IPS DF 6.9 (cell line): ENCODE data around the gene MKRN2.

Experiments used
- DNase-seq: peaks from one replicate; pipeline ENCODE4 v3.0.0-alpha.2; 2013; ENCODE audit warnings: low read depth, low spot score
- H3K27ac ChIP-seq: one replicate; pipeline ENCODE4 v1.5.1; 2013; ENCODE audit warnings: low read length, control low read depth
- H3K27me3 ChIP-seq: 2 replicates; pipeline ENCODE4 v1.6.1; 2013; ENCODE audit warnings: mild to moderate bottlenecking, low read length; ENCODE audit not compliant: control insufficient read depth, insufficient read depth
- H3K36me3 ChIP-seq: 2 replicates; pipeline ENCODE4 v1.6.1; 2013; ENCODE audit warnings: low read length; ENCODE audit not compliant: control insufficient read depth, insufficient read depth
- H3K4me1 ChIP-seq: 2 replicates; pipeline ENCODE4 v1.6.1; 2013; ENCODE audit warnings: low read length; ENCODE audit not compliant: control insufficient read depth, insufficient read depth
- H3K4me3 ChIP-seq: 2 replicates; pipeline ENCODE4 v1.5.1; 2013; ENCODE audit warnings: mild to moderate bottlenecking, low read length
- H3K9me3 ChIP-seq: 2 replicates; pipeline ENCODE4 v1.6.1; 2013; ENCODE audit warnings: low read length, inconsistent platforms; ENCODE audit not compliant: control insufficient read depth, insufficient read depth
- WGBS: extraction: QIAGEN DNeasy Blood & Tissue Kit; methylation state at CpG from one replicate; pipeline ENCODE4 v1.1.7; 2013; ENCODE audit warnings: mixed read lengths, missing lambda C conversion rate; ENCODE audit not compliant: insufficient read length, insufficient coverage; 5-methylcytosine and 5-hydroxymethylcytosine counted together

The MKRN2 gene, protein sequence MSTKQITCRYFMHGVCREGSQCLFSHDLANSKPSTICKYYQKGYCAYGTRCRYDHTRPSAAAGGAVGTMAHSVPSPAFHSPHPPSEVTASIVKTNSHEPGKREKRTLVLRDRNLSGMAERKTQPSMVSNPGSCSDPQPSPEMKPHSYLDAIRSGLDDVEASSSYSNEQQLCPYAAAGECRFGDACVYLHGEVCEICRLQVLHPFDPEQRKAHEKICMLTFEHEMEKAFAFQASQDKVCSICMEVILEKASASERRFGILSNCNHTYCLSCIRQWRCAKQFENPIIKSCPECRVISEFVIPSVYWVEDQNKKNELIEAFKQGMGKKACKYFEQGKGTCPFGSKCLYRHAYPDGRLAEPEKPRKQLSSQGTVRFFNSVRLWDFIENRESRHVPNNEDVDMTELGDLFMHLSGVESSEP

DNA sequence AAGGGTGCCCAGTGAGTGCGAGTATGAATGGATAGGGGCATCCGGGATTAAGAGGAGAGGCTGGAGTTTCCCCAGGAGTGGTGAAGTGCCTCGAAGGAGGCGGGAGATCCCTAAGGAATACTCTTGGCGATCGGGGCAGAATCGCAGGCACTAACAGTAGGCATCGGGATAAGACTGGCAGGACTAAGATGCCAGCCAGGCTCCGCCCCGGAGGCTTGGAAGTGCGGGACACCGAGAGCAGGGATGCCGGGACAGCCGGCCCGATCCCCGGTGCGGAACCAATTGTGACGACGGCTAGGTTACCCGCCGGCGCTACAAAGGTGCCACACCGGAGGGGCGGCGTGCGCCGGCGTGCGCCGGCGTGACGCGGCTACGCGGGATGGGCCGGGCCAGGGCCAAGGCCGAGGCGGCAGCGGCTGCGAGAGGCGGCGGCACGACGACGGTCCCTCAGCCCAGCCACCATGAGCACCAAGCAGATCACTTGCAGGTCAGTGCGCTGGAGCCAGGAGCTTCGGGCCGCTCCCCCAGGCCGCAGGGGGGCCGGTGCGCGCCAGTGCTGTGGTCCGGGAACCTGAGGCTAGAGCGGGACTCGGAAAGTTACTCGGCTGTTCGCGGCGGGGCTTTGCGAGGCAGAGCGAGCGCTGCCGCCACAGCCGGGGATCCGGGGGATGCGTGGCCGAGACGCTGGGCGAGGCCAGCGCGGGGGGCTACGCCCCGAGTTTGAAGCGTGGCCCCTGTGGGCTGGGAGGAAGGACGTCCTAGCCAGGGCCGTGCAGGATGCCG is at the start of gene MKRN2:
Gene MKRN2, plus strand, starts transcription at position 398 of the 783 bp plus-strand sequence. Its CDS starts 64 bp downstream, at position 462.
- Histone ChIP-seq H3K27me3 (no peaks in the 10 kb centered on the region), H3K27ac (no peak within 1 kb of the TSS), H3K36me3 (no peaks in the 10 kb centered on the region), H3K4me1 (peaks cover 1% of the 10 kb centered on the region; the same call in 1 of the 2 replicates), H3K4me3 (peak within 1 kb of the TSS; percentile 69), H3K9me3 (no peaks in the 10 kb centered on the region)
- DNase-seq: peak; percentile 52
- WGBS: no CpG with 5 or more reads among the region's 77 CpGs

DNA sequence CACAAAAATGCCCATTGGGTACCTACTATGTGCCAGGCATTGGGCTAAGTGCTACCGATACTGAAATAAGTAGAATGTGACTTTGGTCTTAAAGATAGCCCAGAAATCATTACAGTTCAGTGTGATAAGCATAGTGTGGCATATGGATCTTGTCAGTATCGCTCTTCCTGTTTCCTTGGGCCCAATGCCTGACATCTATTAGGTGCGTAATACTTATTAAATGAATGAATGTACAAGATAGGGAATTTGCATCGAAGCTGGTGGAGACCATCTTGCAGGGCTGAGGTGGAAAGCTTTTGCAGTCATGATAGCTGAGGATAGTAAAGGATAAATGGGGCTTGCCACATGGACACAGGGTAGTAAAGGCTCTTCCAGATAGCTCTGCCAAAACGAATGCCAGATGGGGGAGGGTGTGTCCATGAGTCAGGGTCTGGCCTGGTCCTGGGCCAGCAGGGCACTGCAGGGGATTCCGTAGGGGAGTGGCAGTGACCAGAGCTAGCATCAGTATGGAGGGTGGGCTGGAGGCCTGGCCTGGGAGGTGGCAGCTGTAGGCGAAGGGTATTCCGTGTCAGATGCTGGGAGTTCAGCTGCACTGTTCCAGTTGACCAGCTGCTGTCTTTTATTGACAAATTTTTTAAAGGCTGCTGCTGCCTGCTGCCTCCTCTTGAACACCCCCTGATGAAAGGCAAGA is 49.2 kb upstream of the MKRN2 start:
- DNase-seq: no peak

DNA sequence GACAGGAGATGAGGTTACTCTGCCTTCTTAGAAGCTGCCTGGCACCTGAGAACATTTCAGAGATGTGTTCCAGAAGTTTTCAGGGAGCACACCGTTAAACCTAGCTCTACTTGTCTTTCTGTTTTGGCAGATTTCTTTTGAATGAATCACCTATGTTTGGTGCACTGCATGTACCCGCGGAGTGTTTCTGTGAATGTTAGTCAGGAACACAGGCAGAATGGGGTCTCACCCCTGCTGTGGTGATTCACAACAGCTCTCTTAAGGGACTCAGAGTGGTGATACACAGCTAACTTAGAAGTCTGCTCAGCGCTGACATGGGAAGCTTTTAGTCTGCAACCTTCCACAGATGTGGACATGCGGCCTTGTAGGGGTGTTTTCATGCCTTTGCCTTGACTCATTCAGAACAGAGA is 48.6 kb upstream of the MKRN2 start:
- no peak overlapping the region for H3K27ac ChIP-seq
- H3K27me3 ChIP-seq: no peaks in the 10 kb centered on the region
- no CpG with 5 or more reads among the region's 5 CpGs for WGBS
- no peak for DNase-seq
- no peaks in the 10 kb centered on the region for H3K4me1 ChIP-seq
- no peaks in the 10 kb centered on the region for H3K9me3 ChIP-seq
- H3K4me3 ChIP-seq: no peak overlapping the region
- peaks cover 10% of the 10 kb centered on the region for H3K36me3 ChIP-seq

More for the DNA sequence above, 49.2 kb upstream of the MKRN2 start:
- Histone ChIP-seq H3K27me3 (no peaks in the 10 kb centered on the region), H3K4me1 (no peaks in the 10 kb centered on the region), H3K4me3 (no peak overlapping the region), H3K36me3 (peaks cover 12% of the 10 kb centered on the region), H3K9me3 (no peaks in the 10 kb centered on the region), H3K27ac (no peak overlapping the region)
- no CpG with 5 or more reads among the region's 8 CpGs for WGBS

DNA sequence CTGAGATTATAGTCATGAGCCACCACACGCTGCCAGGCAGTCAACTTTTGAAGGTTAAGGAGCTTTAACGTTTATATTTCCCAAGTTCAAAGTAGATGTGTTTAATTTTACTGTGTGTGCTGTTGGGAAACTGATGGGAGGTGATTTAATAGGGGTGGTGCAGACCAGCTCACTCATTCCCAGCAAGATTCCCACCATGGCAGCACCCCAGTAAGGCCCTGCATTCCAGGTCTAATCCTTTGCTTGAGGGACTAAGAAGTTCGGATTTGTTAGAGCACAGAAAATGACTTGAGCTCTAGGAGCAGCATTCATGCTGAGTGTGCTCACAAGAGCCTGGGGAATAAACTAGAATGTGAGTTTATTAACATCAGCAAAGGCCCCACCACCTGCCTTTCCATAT is 47.4 kb upstream of the MKRN2 start:
- H3K27me3 ChIP-seq: no peaks in the 10 kb centered on the region
- WGBS: no CpG with 5 or more reads among the region's 3 CpGs
- no peak overlapping the region for H3K27ac ChIP-seq
- H3K4me1 ChIP-seq: no peaks in the 10 kb centered on the region
- H3K9me3 ChIP-seq: no peaks in the 10 kb centered on the region
- H3K4me3 ChIP-seq: no peak overlapping the region
- DNase-seq: no peak
- H3K36me3 ChIP-seq: peaks cover 7% of the 10 kb centered on the region; the same call in 1 of the 2 replicates

DNA sequence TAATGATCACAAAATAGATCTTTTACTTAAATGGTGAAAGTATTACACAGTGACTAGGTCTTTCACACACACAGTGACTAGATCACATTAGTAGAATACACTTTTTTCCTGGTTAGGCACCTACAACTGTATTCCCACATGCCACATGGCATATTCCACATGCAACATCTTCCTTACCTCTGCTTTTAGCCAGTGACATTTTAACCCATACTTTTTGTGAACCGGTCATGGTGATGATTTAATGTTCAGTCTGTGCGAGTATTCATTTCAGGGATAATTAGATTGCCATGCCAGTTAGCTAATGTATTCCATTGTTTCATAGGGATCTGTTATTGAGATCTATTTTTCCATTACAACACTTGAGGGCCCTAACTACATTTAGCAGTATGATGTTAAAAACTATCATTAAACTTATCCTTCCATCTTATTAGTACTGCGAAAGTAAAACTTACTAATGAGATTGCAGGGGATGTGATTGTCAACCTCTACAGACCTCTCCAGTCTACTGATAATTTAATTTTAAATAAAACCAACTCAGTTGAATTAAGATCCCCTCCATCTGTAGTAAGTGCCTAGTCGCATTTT is 44.3 kb upstream of the MKRN2 start:
- no peak overlapping the region for H3K4me3 ChIP-seq
- H3K27me3 ChIP-seq: no peaks in the 10 kb centered on the region
- H3K4me1 ChIP-seq: no peaks in the 10 kb centered on the region
- no peak for DNase-seq
- H3K9me3 ChIP-seq: no peaks in the 10 kb centered on the region
- no CpG with 5 or more reads among the region's 4 CpGs for WGBS
- no peak overlapping the region for H3K27ac ChIP-seq
- peaks cover 7% of the 10 kb centered on the region; the same call in 1 of the 2 replicates for H3K36me3 ChIP-seq

DNA sequence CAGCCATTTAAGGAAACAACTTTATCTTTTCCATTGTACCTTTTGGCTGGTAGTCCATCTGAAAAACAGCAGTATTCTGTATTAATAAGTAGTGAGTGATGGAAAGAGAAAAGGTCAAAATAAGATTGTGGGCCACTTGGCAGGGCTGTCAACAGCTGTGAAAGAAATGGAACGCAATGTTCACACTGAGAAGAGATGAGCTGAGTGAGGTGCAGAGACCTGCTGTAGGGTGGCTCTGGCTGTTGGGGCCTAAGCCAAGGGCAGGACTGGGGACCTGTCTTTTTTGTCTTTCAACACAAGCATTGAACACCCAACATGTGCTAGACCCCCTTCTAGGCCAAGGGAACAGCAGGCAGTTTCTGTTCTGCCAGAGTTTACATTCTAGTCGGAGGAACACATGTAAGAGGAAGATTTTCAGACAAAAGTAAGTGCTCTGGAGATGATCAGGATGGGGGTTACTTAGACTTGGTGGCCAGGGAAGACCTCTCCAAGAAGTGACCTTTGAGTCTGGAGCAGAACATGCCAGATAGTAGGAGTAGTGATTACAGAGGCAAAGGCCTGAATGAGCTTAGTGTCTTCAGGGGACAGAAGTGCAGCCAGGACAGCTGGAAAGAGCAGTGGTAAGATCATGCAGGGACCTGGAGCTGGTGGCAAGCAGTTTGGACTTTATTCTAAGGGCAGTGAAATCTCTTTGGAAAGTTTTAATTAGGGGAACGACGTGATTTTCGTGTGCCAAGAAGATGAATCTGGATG is 43.0 kb upstream of the MKRN2 start:
- Histone ChIP-seq H3K27ac (no peak overlapping the region), H3K4me1 (no peaks in the 10 kb centered on the region), H3K4me3 (no peak overlapping the region), H3K36me3 (peaks cover 7% of the 10 kb centered on the region; the same call in 1 of the 2 replicates), H3K27me3 (no peaks in the 10 kb centered on the region), H3K9me3 (no peaks in the 10 kb centered on the region)
- no peak for DNase-seq
- WGBS: 100% methylated on average over 3 of the region's 5 CpGs

DNA sequence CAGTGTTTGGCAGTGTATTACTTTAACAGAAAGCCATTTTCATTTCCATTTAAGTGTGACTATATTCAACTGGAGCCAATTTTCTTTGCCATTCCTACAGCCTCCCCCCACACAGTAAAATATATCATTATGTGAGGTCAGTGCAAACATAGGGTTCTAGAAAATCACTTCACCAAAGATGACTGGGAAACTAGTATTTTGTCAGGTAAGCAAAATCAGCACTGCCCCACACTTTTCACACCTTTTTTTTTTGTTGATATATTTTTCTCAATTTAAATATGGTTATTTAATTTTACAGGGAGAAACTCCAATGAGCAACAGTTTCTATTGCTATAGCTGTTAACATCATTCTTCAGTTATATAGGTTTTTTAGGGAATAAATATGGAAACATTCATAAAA is 41.3 kb upstream of the MKRN2 start:
- DNase-seq: no peak
- H3K36me3 ChIP-seq: peaks cover 6% of the 10 kb centered on the region

DNA sequence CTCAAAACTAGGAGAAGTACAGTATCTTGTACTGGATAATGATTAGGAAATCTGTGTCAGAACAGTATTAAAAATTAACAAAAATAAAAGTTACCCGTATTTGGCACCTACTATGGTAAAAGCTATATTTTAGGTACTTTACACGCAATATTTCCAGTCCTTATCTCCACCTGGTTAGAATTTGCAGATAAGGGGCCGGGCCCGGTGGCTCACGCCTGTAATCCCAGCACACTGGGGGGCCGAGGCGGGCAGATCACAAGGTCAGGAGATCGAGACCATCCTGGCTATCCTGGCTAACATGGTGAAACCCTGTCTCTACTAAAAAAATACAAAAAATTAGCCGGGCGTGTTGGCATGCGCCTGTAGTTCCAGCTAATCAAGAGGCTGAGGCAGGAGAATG is 40.0 kb upstream of the MKRN2 start:
- no CpG with 5 or more reads among the region's 11 CpGs for WGBS
- no peak overlapping the region for H3K27ac ChIP-seq
- peaks cover 11% of the 10 kb centered on the region for H3K36me3 ChIP-seq

More for the DNA sequence above, 41.3 kb upstream of the MKRN2 start:
- Histone ChIP-seq H3K9me3 (no peaks in the 10 kb centered on the region), H3K4me1 (no peaks in the 10 kb centered on the region), H3K27me3 (no peaks in the 10 kb centered on the region), H3K27ac (no peak overlapping the region), H3K4me3 (no peak overlapping the region)

DNA sequence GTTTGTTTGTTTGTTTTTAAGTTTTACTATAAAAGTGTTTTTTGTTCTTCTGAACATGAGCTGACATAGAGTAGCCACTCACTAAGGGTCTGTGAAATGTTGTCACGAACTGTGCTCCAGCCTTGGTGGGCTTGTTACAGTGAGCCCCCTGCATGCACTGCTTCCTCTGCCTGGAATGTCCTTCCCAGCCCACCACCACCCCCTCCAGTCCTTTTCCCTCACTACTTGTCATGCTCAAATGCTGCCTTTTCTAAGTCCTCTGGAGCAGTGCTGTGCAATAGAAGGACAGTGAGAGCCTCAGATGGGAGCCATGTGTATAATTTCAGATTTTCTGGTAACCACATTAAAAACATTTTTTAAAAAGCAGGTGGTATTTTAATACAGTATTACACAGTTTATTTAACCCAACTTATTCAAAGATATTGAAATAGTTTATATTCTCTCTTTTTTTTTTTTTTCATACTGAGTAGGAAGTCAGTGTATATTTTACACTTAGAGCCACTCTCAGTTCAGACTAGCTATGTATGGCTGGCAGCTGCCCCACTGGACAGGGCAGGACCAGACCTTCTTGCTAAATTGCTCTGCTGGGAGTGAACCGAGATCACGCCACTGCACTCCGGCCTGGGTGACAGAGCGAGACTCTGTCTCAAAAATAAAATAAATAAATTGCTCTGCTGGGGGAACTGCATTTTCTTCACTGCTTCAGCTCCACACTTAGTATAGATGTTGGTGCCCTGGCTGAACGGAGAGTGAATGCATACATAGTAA is 38.4 kb upstream of the MKRN2 start:
- no peak overlapping the region for H3K27ac ChIP-seq
- peaks cover 11% of the 10 kb centered on the region for H3K36me3 ChIP-seq
- H3K4me3 ChIP-seq: no peak overlapping the region
- H3K27me3 ChIP-seq: no peaks in the 10 kb centered on the region
- no peaks in the 10 kb centered on the region for H3K4me1 ChIP-seq
- no CpG with 5 or more reads among the region's 6 CpGs for WGBS
- no peak for DNase-seq
- H3K9me3 ChIP-seq: no peaks in the 10 kb centered on the region

More for the DNA sequence above, 40.0 kb upstream of the MKRN2 start:
- Histone ChIP-seq H3K4me3 (no peak overlapping the region), H3K27me3 (no peaks in the 10 kb centered on the region), H3K4me1 (no peaks in the 10 kb centered on the region), H3K9me3 (no peaks in the 10 kb centered on the region)
- no peak for DNase-seq
